ENCODE measurements around the gene APBB2.

The APBB2 gene

DNA sequence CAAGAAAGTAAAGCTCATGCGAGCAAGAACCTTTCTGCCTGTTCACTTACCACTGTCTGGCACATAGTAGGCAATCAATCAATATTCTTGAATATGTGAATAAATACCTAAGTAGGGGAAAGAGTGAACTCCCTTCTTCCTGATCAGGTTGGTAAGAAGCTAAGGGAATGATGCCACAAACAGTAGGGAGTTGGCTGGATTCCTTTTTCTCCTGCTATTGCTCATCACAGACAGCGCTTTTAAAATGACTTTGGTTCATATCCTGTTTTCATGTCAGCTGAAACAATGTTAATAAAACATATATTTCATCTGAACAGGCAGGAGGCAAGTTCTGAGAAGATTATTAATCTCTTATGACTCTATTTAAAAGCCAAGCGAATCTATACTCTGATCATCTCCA, 365.4 kb downstream of the APBB2 start:
- no peak for DNase-seq (ENCODE audit: low read depth)

GRCh38 chr4:40848251-40848650, 366.1 kb downstream of the APBB2 start:
- DNase-seq (ENCODE audit: low read depth): no peak

DNA sequence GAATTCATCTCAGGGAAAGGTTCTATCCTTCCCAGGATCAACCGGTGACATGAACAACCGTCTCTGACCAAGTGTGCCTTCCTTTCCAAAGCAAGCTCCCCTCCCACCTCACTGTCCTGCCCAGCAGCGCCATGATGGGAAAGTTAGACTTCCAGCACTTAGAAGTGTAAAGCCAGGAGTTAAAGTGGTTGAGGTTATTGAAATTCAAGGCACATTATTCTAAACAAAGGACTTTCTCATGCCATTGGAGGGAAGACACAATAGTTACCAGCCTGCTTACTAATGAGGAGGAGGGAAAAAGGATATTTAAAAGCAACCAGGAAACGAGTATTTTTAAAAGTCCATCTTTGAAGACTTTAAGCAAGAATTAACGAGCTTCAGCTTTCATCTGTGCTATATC, 367.8 kb downstream of the APBB2 start:
- no peak for DNase-seq (ENCODE audit: low read depth)

- no peak for DNase-seq (ENCODE audit: low read depth)
These were observed 369.0 kb downstream of the APBB2 start for GRCh38 chr4:40845154-40845835.

- no peak for DNase-seq (ENCODE audit: low read depth)
These were observed 370.1 kb downstream of the APBB2 start for GRCh38 chr4:40844261-40844660.

DNA sequence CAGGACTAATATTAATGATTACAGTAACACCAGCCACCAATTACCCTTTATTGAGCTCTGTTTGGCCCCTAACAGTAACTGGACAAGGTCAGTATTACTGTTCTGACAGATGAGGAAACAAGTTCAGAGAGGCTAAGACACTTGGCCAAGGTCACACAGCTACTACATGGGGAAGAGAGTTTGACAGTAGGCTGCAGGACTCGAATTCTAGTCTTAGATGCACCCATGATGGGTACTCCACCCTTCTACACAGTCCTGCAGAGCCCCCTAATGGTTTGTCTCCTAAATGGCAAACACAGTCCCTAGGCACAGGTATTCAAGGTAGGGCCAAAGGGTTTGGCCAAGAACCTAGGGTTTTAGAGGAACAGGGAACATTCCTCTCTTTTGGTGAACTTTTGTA, 370.6 kb downstream of the APBB2 start:
- no peak for DNase-seq (ENCODE audit: low read depth)

DNA sequence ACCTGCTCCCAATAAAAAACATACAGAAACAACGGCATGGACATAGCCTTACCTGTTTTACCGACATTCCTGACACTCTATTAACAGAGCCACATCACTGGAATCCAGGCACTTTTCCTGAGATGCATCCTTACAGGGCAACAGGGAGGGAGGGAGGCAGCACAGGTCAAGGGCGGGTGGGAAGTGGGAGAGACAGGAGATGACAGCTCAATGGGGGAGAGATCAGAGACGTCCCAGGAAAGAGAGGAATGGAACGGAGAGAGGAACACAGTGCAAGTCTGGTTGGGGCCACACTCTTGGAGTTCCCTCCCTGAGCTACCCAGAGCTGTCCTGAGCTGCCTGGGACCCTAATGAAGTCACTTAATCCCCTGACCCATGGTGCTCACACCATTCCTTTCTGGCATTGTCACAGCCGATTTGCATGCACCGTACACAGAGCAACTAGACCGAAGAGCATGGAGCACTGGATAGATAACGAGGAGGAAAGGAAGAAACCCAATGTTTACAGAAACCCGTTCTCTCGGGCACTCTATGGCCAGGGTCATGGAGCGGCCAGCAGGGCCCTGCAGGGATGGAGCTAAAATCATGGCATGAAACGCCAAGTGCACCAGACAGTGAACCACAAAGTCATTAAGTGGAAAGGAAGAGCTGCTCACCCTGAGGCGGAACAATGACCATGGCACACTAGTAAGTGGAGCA, 371.5 kb downstream of the APBB2 start:
- DNase-seq (ENCODE audit: low read depth): no peak

DNA sequence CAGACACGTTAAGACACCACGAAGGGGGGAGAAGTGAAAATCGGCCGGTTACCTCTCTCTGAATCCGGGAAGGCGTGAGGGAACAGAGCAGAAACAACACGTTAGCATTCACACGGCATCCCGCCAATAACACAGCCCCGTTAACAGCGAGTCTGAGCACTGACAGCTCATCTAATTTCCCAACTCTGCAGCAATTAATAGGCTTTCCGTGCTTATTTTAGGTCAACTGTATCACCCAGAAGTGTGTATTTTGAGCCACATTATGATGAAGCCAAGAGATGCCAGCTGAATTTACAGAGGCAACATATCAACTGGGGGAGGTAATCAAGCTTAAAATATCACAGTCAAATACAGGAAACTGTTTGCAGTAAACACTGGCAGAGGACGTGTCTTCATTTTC, 372.0 kb downstream of the APBB2 start:
- DNase-seq (ENCODE audit: low read depth): no peak

GRCh38 chr4:40840985-40841571, 373.3 kb downstream of the APBB2 start:
- DNase-seq (ENCODE audit: low read depth): peak; percentile 48

DNA sequence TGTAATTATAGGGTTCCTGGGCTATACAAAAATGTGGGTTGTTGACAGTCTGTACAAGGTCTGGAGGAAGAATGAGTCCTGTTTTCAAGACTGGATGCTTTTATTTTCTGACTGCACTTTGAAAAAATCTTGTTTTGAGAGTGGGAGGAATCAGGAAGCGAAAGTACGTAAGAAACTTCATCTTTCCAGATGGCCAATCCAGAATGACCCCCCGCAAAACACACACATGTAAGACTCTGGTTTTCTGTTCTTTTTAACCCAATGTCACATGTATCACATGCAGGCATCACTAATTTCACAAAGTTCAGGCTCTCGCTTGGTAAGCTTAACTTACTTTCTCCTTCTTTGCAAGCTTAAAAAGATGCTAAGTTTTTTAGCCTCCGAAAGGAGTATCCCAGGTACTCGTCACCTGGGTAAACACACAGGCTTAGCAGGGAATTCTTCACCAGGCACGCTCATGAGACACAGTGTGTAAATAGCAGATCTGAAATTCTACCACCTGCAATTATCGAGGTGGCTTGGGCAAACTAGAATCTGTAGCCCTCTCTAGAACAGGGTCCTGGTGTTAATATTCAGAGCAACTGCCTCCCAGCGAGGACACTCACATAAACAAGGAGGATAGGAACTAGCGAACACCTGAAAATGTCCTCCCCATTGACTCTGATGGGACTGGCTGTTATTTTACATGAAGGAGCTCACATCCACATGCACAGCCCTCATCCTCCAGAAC, 373.9 kb downstream of the APBB2 start:
- no peak for DNase-seq (ENCODE audit: low read depth)

- no peak for DNase-seq (ENCODE audit: low read depth)
These were observed 375.6 kb downstream of the APBB2 start for GRCh38 chr4:40838742-40839141.

DNA sequence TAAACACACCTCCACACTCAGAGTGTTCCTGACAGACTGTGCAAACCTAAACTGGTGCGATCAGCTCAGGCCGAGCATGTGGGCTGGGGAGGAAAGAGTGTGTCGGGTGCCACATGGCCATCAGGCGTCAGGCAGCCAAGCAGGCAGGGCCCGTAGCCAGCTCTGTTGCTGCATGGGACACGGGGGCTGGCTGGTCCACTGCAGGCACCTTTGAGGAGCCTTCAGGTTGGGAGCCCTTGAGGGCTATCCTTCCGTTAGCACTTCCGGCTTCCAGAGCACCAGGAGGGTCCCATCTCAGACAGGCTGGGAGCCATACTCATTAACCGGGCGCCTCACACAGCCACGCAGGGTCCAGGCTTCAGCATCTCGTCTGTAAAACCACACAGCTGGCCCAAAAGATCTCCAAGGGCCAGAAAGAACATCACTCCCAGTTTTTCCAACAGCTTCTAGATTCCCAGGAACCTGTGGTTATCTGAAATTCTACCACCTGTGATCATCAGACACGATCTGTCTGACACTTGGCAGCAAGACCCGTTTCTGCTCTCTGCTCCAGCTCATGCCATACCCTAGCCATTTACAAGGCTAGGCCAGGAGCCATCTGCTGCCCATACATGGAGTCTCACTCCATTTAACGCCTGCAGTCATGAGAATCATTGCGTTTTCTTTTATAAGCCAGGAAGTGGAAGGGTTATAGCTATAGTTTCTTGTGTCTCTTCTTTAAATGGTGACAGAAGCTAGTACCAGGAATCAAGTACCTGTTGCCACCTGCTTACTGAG, 377.1 kb downstream of the APBB2 start:
- no peak for DNase-seq (ENCODE audit: low read depth)

GRCh38 chr4:40833212-40833611, 381.1 kb downstream of the APBB2 start:
- DNase-seq (ENCODE audit: low read depth): no peak

DNA sequence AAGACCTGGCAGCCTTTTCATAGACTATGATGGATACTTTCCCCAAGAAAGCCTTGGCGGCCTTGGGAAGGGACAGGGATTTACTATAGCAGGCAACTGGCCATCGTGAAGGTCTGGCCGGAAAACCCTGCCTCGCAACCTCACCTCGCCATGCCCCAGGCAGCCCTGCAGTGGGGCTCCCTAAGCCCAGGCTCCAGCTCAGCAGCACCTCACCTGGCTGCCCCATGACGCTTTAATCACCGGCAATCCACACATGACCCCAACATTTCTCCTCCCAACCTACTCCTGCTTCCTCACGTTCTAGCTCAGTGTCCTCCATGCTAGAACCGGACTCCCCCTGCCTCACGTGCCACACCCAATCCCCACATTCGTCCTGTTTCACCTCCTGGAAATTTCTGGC, 382.2 kb downstream of the APBB2 start:
- no peak for DNase-seq (ENCODE audit: low read depth)

DNA sequence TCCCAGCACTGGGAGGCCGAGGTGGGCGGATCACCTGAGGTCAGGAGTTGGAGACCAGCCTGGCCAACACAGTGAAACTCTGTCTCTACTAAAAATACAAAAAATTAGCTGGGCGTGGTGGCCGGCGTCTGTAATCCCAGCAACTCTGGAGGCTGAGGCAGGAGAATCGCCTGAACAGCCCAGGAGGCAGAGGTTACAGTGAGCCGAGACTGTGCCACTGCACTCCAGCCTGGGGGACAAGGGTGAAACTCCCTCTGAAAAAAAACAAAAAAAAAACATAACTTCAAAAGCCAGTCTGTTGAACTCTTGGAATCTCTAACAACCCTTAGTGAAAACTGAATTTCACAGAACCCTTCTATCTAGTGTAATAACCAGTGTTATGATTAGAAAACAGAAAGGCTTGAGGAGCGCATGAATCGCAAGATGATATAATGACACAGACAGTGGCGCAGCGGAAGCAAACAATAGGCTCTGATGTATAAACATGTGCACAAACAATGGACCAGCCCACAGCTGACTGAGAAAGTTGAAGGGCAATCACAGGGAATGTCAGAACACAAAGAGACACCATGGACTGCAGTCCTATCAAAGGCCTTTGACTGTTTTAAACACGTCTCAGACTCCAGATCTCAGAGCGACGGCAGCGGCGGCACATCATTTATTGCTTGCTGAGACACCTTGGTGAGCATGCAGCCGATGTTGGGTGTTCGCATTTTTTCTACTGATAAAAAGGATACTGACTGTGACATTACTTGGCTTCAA, 383.0 kb downstream of the APBB2 start:
- no peak for DNase-seq (ENCODE audit: low read depth)

GRCh38 chr4:40829586-40829985, 384.8 kb downstream of the APBB2 start:
- DNase-seq (ENCODE audit: low read depth): no peak

GRCh38 chr4:40828661-40829060, 385.7 kb downstream of the APBB2 start:
- DNase-seq (ENCODE audit: low read depth): no peak

DNA sequence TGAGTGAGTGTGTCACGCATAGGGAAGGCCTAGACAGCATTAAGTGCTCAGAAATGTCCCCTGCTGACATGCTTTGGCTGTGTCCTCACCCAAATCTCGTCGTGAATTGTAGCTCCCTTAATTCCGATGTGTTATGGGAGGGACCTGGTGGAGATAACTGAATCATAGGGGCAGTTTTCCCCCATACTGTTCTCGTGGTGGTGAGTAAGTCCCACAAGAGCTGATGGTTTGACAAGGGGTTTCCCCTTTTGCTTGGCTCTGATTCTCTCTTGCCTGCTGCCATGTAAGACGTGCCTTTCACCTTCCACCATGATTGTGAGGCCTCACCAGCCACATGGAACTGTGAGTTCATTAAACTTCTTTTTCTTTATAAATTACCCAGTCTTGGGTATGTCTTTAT, 386.6 kb downstream of the APBB2 start:
- no peak for DNase-seq (ENCODE audit: low read depth)

- DNase-seq (ENCODE audit: low read depth): no peak
These were observed 387.5 kb downstream of the APBB2 start for GRCh38 chr4:40826821-40827220.

DNA sequence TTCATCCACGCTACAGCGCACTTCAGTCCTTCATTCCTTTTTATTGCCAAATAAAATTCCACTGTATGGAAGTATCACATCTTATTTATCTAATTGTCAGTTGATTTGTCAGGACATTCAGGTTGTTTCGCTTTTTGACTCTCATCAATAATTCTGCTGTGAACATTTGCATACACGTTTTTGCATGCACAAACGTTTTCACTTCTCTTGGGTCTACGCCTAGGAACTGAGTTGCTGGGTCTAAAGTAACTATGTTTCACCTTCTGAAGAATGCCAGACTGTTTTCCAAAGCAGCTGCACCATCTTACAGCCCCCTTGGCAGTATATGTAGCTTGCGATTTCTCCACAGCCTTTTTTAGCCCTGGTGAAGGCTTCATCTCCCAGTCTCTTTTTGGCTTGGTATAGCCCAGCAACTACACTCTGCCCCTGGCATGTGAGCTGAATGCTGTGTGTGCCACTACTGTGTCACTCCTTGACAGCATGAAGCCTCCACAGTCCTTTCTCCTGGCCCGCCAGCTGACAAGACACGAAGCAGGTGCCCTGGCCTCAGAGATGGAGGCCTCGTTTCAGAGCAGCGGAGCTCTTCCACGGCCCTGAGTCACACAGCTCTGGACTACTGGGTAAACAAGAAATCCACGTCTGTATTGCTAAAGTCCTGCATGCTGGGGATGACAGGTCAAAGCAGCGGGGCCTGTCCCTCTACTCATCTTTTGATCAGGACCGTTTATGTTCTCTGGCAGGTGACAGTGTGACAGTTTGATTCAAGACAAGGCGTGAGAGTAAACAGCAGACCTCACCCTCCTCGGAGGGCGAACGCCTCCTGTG, 389.1 kb downstream of the APBB2 start:
- no peak for DNase-seq (ENCODE audit: low read depth)
